Uterus (tissue), 2 donors: Measurements from ENCODE around the gene VWA3B.

Source experiments
- CTCF ChIP-seq, 4 experiments: fragments of 200-600 bp in 2 of 4; fragments of 450-650 bp in 2 of 4; sonication (generic) in 2 of 4; IDR thresholded peaks; one replicate each; pipeline ENCODE4 v1.5.1; 2016 to 2019; ENCODE audit warnings: antibody characterized with exemption in 4 of 4, mild to moderate bottlenecking in 2 of 4, moderate library complexity in 1 of 4
- POLR2A ChIP-seq, 2 donors: fragments of 450-650 bp; IDR thresholded peaks; one replicate each; pipeline ENCODE4 v1.6.1; 2016; ENCODE audit warnings: antibody characterized with exemption in 2 of 2, mild to moderate bottlenecking in 1 of 2, moderate library complexity in 1 of 2

GRCh38 chr2:98040331-98040939 is 46.5 kb upstream of the VWA3B start:
- TF ChIP-seq CTCF (IDR thresholded peaks at IDR 0.05) = no peak
- TF ChIP-seq POLR2A (IDR thresholded peaks at IDR 0.05) = no peak
